Ecto neural progenitor cell (in vitro differentiated cells): ENCODE measurements around the gene SAMD4B.

Source experiments
- DNase-seq: peaks from one replicate; pipeline ENCODE4 v3.0.0-alpha.2; 2018; ENCODE audit warnings: low spot score

SAMD4B gene

GRCh38 chr19:39390751-39391437 is 48.7 kb downstream of the SAMD4B start, which contains the start of the genes MED29 and PAF1:
Gene MED29, plus strand, starts transcription at chr19:39391378. Its CDS starts 45 bp downstream, at chr19:39391423.
Gene PAF1, minus strand, starts transcription at chr19:39391106. Its CDS starts 242 bp downstream, at chr19:39390864.
- peak; percentile 95 for DNase-seq

GRCh38 chr19:39397360-39398296 is 55.4 kb downstream of the SAMD4B start:
- peak; percentile 89 for DNase-seq

- DNase-seq, result no peak
Measured at GRCh38 chr19:39398297-39398864, 56.2 kb downstream of the SAMD4B start.

GRCh38 chr19:39399668-39400050 is 57.4 kb downstream of the SAMD4B start:
- DNase-seq, result no peak

- DNase-seq, result no peak
Measured at GRCh38 chr19:39400061-39400460, 57.8 kb downstream of the SAMD4B start.

- DNase-seq, result no peak
Measured at GRCh38 chr19:39401070-39401548, 58.9 kb downstream of the SAMD4B start.

- DNase-seq, result no peak
Measured at GRCh38 chr19:39401549-39402345, 59.5 kb downstream of the SAMD4B start.

- DNase-seq, result peak; percentile 93
Measured at GRCh38 chr19:39402346-39403300, 60.4 kb downstream of the SAMD4B start.

GRCh38 chr19:39403331-39404312 is 61.4 kb downstream of the SAMD4B start:
- peak; percentile 88 for DNase-seq

- DNase-seq, result no peak
Measured at GRCh38 chr19:39405261-39405957, 63.2 kb downstream of the SAMD4B start.

GRCh38 chr19:39405958-39406655 is 63.9 kb downstream of the SAMD4B start:
- no peak for DNase-seq

GRCh38 chr19:39406656-39407409 is 64.6 kb downstream of the SAMD4B start, which contains the start of gene ZFP36:
Gene ZFP36, plus strand, starts transcription at chr19:39406847. Its CDS starts 58 bp downstream, at chr19:39406905.
- DNase-seq, result peak; percentile 89

- no peak for DNase-seq
Measured at GRCh38 chr19:39407410-39407659, 65.1 kb downstream of the SAMD4B start.

GRCh38 chr19:39407660-39408391 is 65.6 kb downstream of the SAMD4B start:
- DNase-seq, result no peak

GRCh38 chr19:39408392-39409207 is 66.4 kb downstream of the SAMD4B start:
- no peak for DNase-seq
